NCI-H446 treated with DMSO at 0.1 percent for 48 hours (cell line): ENCODE results near the gene ZFAND2B.
A peak's percentile ranks its signal among the peaks of the same experiment; 100 is the strongest.

ENCODE experiments used
- DNase-seq: peaks from one replicate; lab custom pipeline; 2025; lab: John Stamatoyannopoulos, UW

Gene ZFAND2B

GRCh38 chr2:219220652-219221402 is 14.2 kb downstream of the ZFAND2B start:
- DNase-seq: no peak

- no peak for DNase-seq
Measured at GRCh38 chr2:219221957-219222518, 15.5 kb downstream of the ZFAND2B start.

- DNase-seq: no peak
Measured at GRCh38 chr2:219223831-219224610, 17.4 kb downstream of the ZFAND2B start.

GRCh38 chr2:219225350-219225749 is 18.8 kb downstream of the ZFAND2B start:
- DNase-seq: no peak

GRCh38 chr2:219228041-219228910 is 21.7 kb downstream of the ZFAND2B start:
- DNase-seq: no peak

- no peak for DNase-seq
Measured at GRCh38 chr2:219228911-219229304, 22.3 kb downstream of the ZFAND2B start.

- peak; percentile 95 for DNase-seq
Measured at GRCh38 chr2:219229305-219230058, 22.9 kb downstream of the ZFAND2B start, which contains the start of the genes ANKZF1 and ATG9A. TSS of gene ANKZF1 (plus strand) at chr2:219229806. CDS start at chr2:219230258, 452 bp downstream. TSS of gene ATG9A (minus strand) at chr2:219229636. CDS start at chr2:219228024, 1,612 bp downstream.

- no peak for DNase-seq
Measured at GRCh38 chr2:219230059-219230540, 23.5 kb downstream of the ZFAND2B start.

GRCh38 chr2:219234331-219234730 is 27.7 kb downstream of the ZFAND2B start:
- DNase-seq: no peak

- no peak for DNase-seq
Measured at GRCh38 chr2:219243291-219243761, 36.7 kb downstream of the ZFAND2B start.

GRCh38 chr2:219244789-219245147 is 38.2 kb downstream of the ZFAND2B start:
- DNase-seq: no peak

- DNase-seq: peak; percentile 46
Measured at GRCh38 chr2:219245148-219245898, 38.7 kb downstream of the ZFAND2B start, which contains the start of the genes GLB1L and STK16. TSS of gene GLB1L (minus strand) at chr2:219245444. CDS start at chr2:219243573, 1,871 bp downstream. TSS of gene STK16 (plus strand) at chr2:219245479. CDS start at chr2:219246000, 521 bp downstream.

- DNase-seq: no peak
Measured at GRCh38 chr2:219245899-219246230, 39.3 kb downstream of the ZFAND2B start.

- no peak for DNase-seq
Measured at GRCh38 chr2:219246559-219246958, 40.0 kb downstream of the ZFAND2B start.

- DNase-seq: no peak
Measured at GRCh38 chr2:219247678-219248642, 41.4 kb downstream of the ZFAND2B start.

- no peak for DNase-seq
Measured at GRCh38 chr2:219248845-219249202, 42.2 kb downstream of the ZFAND2B start.

GRCh38 chr2:219249203-219249980 is 42.8 kb downstream of the ZFAND2B start:
- peak; percentile 78 for DNase-seq
